Endothelial cell of umbilical vein (primary cell): Measurements from ENCODE around the gene GRPEL1.

ENCODE experiments used
- CTCF ChIP-seq, 2 donors: IDR thresholded peaks; 1 replicate in 1 of 2; 2 replicates in 1 of 2; pipeline ENCODE4 v1.5.1; 2011; ENCODE audit warnings: low read length in 2 of 2, mild to moderate bottlenecking in 2 of 2, moderate library complexity in 2 of 2, control low read depth in 1 of 2, inconsistent platforms in 1 of 2, low read depth in 1 of 2; ENCODE audit not compliant: insufficient read depth in 1 of 2; ENCODE audit errors: extremely low read depth in 1 of 2
- EZH2 ChIP-seq: IDR thresholded peaks from 2 replicates; pipeline ENCODE4 v1.6.1; 2012; ENCODE audit warnings: borderline replicate concordance, low read depth, mild to moderate bottlenecking, moderate library complexity, low read length, inconsistent platforms; ENCODE audit not compliant: severe bottlenecking
- FOS ChIP-seq: IDR thresholded peaks from 2 replicates; pipeline ENCODE4 v1.6.1; 2011; ENCODE audit warnings: mild to moderate bottlenecking, low read length, moderate library complexity, borderline replicate concordance; ENCODE audit not compliant: insufficient read depth
- GATA2 ChIP-seq: IDR thresholded peaks from 2 replicates; pipeline ENCODE4 v1.7.0; 2011; ENCODE audit warnings: low read depth, mild to moderate bottlenecking, moderate library complexity, mixed read lengths, low read length; ENCODE audit not compliant: insufficient read length, insufficient read depth
- JUN ChIP-seq: IDR thresholded peaks from 2 replicates; pipeline ENCODE4 v1.6.1; 2011; ENCODE audit warnings: borderline replicate concordance, low read depth; ENCODE audit not compliant: insufficient read length, insufficient read depth
- MYC ChIP-seq: IDR thresholded peaks from one replicate; pipeline ENCODE4 v1.6.1; 2011; ENCODE audit warnings: mild to moderate bottlenecking, low read depth, low read length
- POLR2A ChIP-seq: IDR thresholded peaks from 2 replicates; pipeline ENCODE4 v1.6.1; 2012; ENCODE audit warnings: low read depth, mild to moderate bottlenecking, control low read depth, low read length
- POLR2AphosphoS5 ChIP-seq: IDR thresholded peaks from 2 replicates; pipeline ENCODE4 v1.6.1; 2012; ENCODE audit warnings: low read depth, mild to moderate bottlenecking, control low read depth, low read length, moderate library complexity; ENCODE audit not compliant: insufficient read depth
- TF ChIP-seq, protein P1 (sequence below): IDR thresholded peaks from 2 replicates; pipeline ENCODE4 v1.6.1; 2011; ENCODE audit not compliant: insufficient read depth, insufficient read length

DNA sequence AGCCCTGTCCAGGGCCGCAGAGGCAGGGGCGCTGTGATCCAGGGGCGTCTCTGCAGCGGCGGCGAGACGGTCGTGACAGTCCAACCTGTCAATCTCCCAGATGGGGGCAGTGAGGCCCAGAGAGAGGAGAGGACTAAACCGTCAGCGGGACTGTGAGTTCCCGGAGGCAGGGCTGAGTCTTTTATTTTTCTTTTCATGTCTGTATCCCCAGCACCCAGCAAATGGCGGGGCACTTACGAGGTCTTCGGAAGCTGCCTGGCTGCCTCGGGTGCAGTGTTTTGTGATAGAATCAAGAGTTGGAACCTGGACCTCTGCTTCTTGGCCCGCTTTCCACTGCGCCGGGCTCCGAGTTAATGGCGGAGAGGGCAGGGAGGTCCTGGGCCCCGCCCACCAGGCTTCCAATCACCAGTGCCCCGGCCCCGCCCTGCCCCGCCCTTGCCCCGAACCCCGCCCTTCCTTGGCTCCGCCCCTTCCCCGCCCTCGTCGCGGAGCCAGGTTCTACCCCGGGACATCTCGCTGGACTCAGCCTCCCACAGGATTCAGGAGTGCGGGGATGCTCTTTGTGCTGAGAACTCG, 35.3 kb upstream of the GRPEL1 start:
- TF ChIP-seq CTCF (IDR thresholded peaks at IDR 0.05; ENCODE audit: extremely low read depth in 1 of 2, insufficient read depth in 1 of 2, low read depth in 1 of 2, low read length in 2 of 2) (no peak), FOS (no peak), POLR2A (peak; percentile 52), POLR2AphosphoS5 (peak; percentile 38), JUN (no peak), EZH2 (no peak), MYC (no peak), GATA2 (no peak)
- TF ChIP-seq, protein P1, sequence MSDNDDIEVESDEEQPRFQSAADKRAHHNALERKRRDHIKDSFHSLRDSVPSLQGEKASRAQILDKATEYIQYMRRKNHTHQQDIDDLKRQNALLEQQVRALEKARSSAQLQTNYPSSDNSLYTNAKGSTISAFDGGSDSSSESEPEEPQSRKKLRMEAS = no peak
